ENCODE measurements around the gene DNAI7. TPM values are rescaled to one million over a fixed set of nuclear protein-coding genes. Genes with fewer than 3 reads are reported as not detected.

The DNAI7 gene
- total RNA-seq, 1 donor from 2014 or later: not detected

DNA sequence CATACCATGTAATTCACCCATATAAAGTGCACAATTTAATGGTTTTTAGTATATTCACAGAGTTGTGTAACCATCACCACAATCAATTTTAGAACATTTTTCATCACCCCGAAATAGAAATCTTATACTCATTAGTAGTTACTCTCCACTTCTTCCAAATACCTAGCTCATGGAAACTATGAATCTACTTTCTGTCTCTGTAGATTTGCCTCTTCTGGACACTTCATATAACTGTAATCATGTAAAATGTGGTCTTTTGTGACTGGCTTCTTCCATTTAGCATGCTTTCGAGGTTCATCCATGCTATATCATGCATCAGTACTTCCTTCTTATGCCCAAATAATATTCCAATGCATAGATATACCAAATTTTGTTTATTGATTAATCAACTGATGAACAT lies 10.8 kb downstream of the DNAI7 start:
- ATAC-seq: no peak

DNA sequence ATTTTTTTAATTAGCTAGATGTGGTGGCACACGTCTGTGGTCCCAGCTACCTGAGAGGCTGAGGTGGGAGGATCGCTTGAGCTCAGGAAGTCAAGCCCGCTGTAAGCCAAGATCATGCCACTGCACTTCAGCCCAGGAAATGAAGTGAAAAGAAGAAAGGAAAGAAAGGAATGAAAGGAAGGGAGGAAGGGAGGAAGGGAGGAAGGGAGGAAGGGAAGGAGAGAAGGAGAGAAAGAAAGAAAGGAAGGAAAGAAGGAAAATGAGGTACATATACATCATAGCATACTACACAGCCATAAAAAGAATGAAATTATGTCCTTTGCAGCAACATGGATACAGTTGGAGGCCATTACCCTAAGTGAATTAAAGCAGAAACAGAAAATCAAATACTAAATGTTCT lies 12.2 kb downstream of the DNAI7 start:
- ATAC-seq: no peak

GRCh38 chr12:25162866-25163265 lies 32.1 kb downstream of the DNAI7 start:
- ATAC-seq: no peak

- no peak for ATAC-seq
These were observed 38.9 kb downstream of the DNAI7 start for GRCh38 chr12:25156061-25156460.

GRCh38 chr12:25155022-25155576 lies 39.9 kb downstream of the DNAI7 start:
- no peak for ATAC-seq

- no peak for ATAC-seq
These were observed 42.9 kb downstream of the DNAI7 start for GRCh38 chr12:25152055-25152454.

GRCh38 chr12:25151476-25151875 lies 43.5 kb downstream of the DNAI7 start:
- peak; percentile 84 for ATAC-seq

DNA sequence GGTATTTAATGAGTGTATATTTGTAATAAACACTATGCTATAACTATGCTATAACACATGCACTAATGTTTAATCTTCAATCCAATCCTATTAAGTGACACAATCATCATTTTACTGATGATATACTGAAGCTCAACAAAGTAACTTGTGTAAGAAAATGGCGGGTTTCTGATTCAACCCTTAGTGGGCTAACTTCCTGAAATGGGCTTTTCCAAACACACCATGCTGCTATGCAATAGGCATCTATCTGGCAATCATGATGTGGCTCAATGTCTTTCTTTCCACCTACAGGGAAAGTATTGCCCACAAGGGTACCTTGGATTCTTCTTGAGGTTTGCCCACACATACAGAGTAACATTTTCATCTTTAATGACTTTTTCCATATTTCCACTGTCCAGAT lies 48.3 kb downstream of the DNAI7 start:
- ATAC-seq: no peak

DNA sequence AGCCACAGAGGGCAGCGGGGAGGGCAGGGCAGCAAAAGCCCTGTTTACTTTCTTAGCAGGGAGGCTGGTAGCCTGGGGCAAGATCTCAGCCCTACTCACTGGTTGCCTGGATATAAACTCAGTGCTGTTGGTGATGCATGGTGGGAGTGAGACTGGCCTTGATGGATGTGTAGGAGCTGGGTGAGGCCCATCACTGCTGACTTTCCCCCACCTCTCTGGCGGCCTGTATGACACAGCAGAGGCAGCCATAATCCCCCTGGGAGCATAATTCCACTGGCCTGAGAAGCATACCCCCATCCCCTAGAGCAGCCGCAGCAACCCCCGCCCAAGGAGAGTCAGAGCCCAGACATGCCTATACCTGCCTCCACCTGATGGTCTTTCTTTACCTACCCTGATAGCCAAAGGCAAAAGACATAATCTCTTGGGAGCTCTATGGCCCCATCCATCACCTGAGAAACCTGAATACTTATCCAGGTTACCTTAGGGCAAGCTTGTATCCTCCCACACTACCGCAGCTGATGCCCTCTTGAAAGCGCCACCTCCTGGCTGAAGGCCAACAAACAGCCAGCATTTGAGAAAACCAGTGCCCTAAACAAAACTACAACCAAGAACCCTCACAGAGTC lies 59.3 kb downstream of the DNAI7 start:
- ATAC-seq: peak; percentile 99

- ATAC-seq: peak; percentile 42
These were observed 63.7 kb downstream of the DNAI7 start for GRCh38 chr12:25131270-25131669.

DNA sequence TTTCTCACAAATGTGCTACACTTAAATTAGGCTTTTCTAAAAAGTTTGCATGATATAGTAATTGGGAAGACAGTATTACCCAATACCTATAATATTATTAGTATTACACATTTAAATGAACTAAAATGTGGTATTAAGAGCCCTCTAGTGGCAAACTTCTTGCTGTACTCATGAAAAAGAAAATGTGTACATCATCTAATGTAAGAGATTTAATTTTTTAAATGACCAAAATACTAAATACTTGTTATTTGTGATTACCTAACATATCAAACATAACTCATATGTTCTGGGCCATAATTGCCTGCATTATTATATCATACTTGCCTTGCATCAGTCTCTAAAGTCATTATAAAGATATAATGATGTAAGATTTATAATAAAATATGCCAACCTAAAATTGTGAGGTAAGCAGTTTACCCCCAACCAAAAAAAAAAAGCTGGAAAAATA lies 64.2 kb downstream of the DNAI7 start:
- ATAC-seq: no peak

- ATAC-seq: no peak
These were observed 68.2 kb downstream of the DNAI7 start for GRCh38 chr12:25126746-25127145.

DNA sequence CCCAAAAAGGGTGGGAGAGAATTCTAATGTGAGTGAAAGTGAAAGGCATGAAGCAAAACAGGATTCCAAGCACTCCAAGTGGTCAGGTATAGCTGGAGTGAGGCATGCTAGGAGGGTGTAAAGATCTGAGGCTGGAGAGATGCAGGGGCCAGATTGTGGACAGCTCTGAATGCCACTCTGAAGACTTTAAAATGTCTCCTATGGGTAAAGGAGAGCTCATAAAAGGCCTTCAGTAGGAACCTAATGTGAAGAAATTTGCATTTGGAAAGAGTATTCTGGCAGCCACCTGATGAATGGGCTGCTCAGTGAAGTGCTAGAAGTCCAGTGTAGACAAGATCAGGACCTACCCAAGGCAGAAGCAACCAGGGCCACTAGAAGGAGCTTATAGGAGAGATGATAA lies 68.9 kb downstream of the DNAI7 start:
- no peak for ATAC-seq

DNA sequence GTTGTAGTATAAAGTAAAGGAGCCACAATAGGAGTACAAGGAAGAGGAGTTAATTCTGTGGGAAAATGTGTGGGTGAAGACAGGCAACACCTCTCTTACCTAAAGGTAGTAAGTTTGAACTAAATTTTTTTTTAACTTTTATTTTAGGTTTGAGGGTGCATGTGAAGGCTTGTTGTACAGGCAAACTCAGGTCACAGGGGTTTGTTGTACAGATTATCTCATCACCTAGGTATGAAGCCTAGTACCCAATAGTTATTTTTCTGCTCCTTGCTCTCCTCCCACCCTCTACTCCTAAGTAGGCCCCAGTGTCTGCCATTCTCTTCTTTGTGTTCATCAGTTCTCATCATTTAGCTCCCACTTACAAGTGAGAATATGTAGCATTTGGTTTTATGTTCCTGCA lies 70.5 kb downstream of the DNAI7 start:
- ATAC-seq: no peak

DNA sequence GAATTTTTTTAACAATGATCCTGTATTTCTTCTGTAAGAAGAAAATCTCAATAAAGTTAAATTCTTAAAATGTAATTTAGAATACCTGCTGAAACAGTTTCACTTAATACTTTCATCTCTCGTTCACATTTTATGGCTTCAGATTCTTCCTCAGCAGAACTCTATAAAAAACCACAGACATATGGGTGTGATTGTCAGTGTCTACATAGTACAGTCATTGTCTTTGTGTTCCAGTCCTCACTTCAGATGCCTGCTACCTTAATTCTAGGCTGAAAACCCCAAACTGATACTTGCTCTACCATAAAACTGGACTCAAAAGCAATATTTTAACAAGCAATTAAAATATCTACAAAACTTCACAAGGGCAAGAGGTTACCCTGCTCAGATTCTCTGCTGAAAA lies 71.8 kb downstream of the DNAI7 start:
- no peak for ATAC-seq

GRCh38 chr12:25121916-25122315 lies 73.0 kb downstream of the DNAI7 start:
- ATAC-seq: no peak

GRCh38 chr12:25121110-25121509 lies 73.8 kb downstream of the DNAI7 start:
- no peak for ATAC-seq

- ATAC-seq: no peak
These were observed 75.9 kb downstream of the DNAI7 start for GRCh38 chr12:25119020-25119419.

DNA sequence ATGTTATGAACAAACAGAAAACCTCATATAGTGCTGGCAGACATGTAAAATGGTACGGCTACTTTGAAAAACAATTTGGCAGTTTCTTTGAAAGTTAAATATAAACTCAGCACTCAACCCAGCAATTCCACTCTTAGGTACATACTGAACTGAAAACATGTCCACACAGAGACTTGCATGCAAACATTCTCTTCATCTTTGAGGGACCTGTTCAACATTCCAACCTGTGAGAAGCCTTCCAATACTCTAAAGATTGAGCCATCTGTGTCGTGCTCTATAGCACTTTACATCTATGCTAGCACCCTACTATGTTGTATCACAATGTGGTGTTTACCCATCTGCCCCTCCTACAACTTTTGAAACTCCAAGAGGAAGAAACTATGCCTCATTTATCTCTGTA lies 79.3 kb downstream of the DNAI7 start:
- no peak for ATAC-seq

GRCh38 chr12:25113651-25114050 lies 81.3 kb downstream of the DNAI7 start:
- no peak for ATAC-seq

DNA sequence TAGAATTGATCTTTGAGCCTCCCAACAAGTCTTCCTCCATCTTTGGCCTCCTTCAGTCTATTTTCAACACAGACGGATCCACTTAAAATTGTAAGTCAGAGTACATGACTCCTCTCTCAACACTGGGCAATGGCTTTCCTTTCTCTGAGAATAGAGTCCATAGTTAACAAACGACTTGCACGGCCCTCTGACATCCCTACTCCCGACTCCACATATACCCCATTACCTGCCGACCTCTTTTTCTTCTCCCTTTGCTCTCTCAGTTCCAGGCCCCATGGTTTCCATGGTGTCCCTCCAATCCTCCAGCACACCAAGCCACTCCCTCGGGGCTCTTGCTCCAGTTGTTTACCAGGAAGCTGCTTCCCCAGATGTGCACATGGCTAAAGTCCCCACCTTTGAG lies 84.7 kb downstream of the DNAI7 start:
- no peak for ATAC-seq

DNA sequence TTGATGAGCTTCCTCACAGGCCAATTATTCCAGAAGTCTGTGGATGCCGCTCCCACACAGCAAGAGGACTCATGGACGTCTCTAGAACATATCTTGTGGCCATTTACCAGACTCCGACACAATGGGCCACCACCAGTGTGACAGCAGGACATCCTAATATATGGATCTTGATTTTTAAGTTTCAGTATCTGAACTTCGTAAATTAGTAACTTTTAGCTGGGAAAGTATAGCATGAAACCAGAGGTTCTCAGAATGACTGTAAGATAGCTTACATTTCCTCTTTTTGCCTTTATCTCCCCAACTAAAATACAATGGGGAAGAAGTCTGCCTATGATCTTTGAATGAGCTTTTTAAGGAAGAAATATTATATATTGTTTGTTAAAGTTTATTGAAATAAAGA lies 87.0 kb downstream of the DNAI7 start:
- ATAC-seq: no peak

GRCh38 chr12:25106818-25107217 lies 88.1 kb downstream of the DNAI7 start:
- ATAC-seq: no peak

GRCh38 chr12:25102402-25102801 lies 92.6 kb downstream of the DNAI7 start:
- ATAC-seq: no peak

DNA sequence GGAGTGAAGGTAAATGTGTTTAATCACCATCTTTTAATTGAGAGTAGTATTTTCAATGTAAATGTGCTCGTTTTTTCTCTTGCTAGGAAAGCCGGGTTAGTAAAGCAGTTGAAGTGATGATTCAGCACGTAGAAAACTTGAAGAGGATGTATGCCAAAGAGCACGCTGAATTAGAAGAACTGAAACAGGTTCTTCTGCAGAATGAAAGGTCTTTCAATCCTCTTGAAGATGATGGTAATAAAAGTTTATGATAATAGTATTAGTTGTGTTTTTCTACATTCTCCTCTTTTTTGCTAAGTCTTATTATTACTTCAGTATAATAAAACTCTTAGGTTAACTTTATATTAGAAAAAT lies 93.9 kb downstream of the DNAI7 start:
- ATAC-seq: no peak
